ENCODE data around the gene FGFBP2.

- TF ChIP-seq CTCF (IDR thresholded peaks at IDR 0.05; ENCODE audit: low read length) = no peak
- no peak for TF ChIP-seq EZH2phosphoT487 (IDR thresholded peaks at IDR 0.05; ENCODE audit: low read length)
- no peak for TF ChIP-seq EZH2 (optimal IDR thresholded peaks at IDR 0.05; ENCODE audit: low read depth, low read length)
Observed at GRCh38 chr4:15936495-15936894, 26.5 kb downstream of the FGFBP2 start.

All from MM.1S (cell line).